ENCODE measurements around the gene NNAT.
A peak's percentile ranks its signal among the peaks of the same experiment; 100 is the strongest.

The NNAT gene

GRCh38 chr20:37502654-37503053, 18.4 kb upstream of the NNAT start:
- no peak for DNase-seq (ENCODE audit: low spot score)

- no peak for DNase-seq (ENCODE audit: low spot score)
Observed at GRCh38 chr20:37503256-37503927, 17.7 kb upstream of the NNAT start.

- peak; percentile 15 for DNase-seq (ENCODE audit: low spot score)
Observed at GRCh38 chr20:37504404-37505096, 16.5 kb upstream of the NNAT start.

GRCh38 chr20:37505263-37506151, 15.5 kb upstream of the NNAT start:
- DNase-seq (ENCODE audit: low spot score) = no peak

- no peak for DNase-seq (ENCODE audit: low spot score)
Observed at GRCh38 chr20:37506152-37506725, 14.8 kb upstream of the NNAT start.

- no peak for DNase-seq (ENCODE audit: low spot score)
Observed at GRCh38 chr20:37510226-37510625, 10.8 kb upstream of the NNAT start.

GRCh38 chr20:37511610-37512275, 9.3 kb upstream of the NNAT start:
- no peak for DNase-seq (ENCODE audit: low spot score)

- DNase-seq (ENCODE audit: low spot score) = no peak
Observed at GRCh38 chr20:37513779-37514359, 7.2 kb upstream of the NNAT start.

GRCh38 chr20:37515876-37516275, 5.2 kb upstream of the NNAT start:
- DNase-seq (ENCODE audit: low spot score) = no peak

- no peak for DNase-seq (ENCODE audit: low spot score)
Observed at GRCh38 chr20:37516811-37517750, 4.0 kb upstream of the NNAT start.

- DNase-seq (ENCODE audit: low spot score) = no peak
Observed at GRCh38 chr20:37518059-37518458, 3.0 kb upstream of the NNAT start.

- no peak for DNase-seq (ENCODE audit: low spot score)
Observed at GRCh38 chr20:37518606-37519507, 2.2 kb upstream of the NNAT start.

GRCh38 chr20:37519508-37520418, 1.3 kb upstream of the NNAT start:
- no peak for DNase-seq (ENCODE audit: low spot score)

GRCh38 chr20:37520419-37520955, 563 bp upstream of the NNAT start:
- no peak for DNase-seq (ENCODE audit: low spot score)

- DNase-seq (ENCODE audit: low spot score) = no peak
Observed at GRCh38 chr20:37522260-37523011, 1.4 kb downstream of the NNAT start.

- DNase-seq (ENCODE audit: low spot score) = no peak
Observed at GRCh38 chr20:37523012-37523391, 2.0 kb downstream of the NNAT start.
